Fibroblast of mammary gland (primary cell): Measurements from ENCODE around the gene TNFRSF1B.

ENCODE experiments used
- DNase-seq: peaks from one replicate; pipeline ENCODE4 v3.0.0-alpha.2; 2010; ENCODE audit warnings: low read depth
- H3K4me3 ChIP-seq: 2 replicates; pipeline ENCODE4 v1.5.1; 2011; ENCODE audit warnings: low read depth, mild to moderate bottlenecking, low read length, moderate library complexity; ENCODE audit not compliant: control insufficient read depth
- TF ChIP-seq, protein P1 (sequence below): conservative IDR thresholded peaks from 2 replicates; pipeline ENCODE4 v1.5.1; 2011; ENCODE audit warnings: low read depth, low read length, inconsistent platforms; ENCODE audit not compliant: control insufficient read depth, insufficient read depth

Gene TNFRSF1B

GRCh38 chr1:12172042-12172851 lies 5.5 kb downstream of the TNFRSF1B start:
- no peak overlapping the region for H3K4me3 ChIP-seq
- no peak for DNase-seq
- TF ChIP-seq, protein P1, sequence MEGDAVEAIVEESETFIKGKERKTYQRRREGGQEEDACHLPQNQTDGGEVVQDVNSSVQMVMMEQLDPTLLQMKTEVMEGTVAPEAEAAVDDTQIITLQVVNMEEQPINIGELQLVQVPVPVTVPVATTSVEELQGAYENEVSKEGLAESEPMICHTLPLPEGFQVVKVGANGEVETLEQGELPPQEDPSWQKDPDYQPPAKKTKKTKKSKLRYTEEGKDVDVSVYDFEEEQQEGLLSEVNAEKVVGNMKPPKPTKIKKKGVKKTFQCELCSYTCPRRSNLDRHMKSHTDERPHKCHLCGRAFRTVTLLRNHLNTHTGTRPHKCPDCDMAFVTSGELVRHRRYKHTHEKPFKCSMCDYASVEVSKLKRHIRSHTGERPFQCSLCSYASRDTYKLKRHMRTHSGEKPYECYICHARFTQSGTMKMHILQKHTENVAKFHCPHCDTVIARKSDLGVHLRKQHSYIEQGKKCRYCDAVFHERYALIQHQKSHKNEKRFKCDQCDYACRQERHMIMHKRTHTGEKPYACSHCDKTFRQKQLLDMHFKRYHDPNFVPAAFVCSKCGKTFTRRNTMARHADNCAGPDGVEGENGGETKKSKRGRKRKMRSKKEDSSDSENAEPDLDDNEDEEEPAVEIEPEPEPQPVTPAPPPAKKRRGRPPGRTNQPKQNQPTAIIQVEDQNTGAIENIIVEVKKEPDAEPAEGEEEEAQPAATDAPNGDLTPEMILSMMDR, result no peak

DNA sequence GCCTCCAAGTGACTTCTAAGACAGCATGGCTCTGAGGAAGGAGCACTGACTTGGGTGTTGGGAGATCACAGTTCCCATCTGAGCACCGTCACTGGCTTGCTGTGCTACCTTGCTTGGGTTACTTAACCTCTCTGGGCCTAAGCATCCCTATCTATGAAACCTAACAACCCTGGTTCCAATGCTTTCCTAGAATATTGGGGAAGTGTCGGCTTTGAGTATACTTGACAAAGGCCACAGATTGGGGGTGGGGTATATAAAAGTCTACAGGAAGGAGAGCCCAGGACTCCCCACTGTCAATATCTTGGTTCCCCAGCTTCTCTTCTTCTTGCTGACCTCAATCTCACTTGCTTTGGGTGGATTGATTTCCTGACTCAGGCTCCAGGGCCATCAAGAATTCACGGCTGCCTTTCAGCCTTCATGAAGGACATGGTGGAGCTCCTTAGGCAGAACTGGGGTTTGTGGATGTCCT lies 6.3 kb downstream of the TNFRSF1B start:
- DNase-seq, result no peak

GRCh38 chr1:12173631-12174121 lies 6.9 kb downstream of the TNFRSF1B start:
- no peak overlapping the region for H3K4me3 ChIP-seq
- DNase-seq, result no peak
- TF ChIP-seq, protein P1, result no peak

More for the DNA sequence above, 6.3 kb downstream of the TNFRSF1B start:
- TF ChIP-seq, protein P1, result no peak
- H3K4me3 ChIP-seq, result no peak overlapping the region

GRCh38 chr1:12174924-12175810 lies 8.4 kb downstream of the TNFRSF1B start:
- no peak for DNase-seq
- TF ChIP-seq, protein P1, result no peak
- H3K4me3 ChIP-seq, result no peak overlapping the region

DNA sequence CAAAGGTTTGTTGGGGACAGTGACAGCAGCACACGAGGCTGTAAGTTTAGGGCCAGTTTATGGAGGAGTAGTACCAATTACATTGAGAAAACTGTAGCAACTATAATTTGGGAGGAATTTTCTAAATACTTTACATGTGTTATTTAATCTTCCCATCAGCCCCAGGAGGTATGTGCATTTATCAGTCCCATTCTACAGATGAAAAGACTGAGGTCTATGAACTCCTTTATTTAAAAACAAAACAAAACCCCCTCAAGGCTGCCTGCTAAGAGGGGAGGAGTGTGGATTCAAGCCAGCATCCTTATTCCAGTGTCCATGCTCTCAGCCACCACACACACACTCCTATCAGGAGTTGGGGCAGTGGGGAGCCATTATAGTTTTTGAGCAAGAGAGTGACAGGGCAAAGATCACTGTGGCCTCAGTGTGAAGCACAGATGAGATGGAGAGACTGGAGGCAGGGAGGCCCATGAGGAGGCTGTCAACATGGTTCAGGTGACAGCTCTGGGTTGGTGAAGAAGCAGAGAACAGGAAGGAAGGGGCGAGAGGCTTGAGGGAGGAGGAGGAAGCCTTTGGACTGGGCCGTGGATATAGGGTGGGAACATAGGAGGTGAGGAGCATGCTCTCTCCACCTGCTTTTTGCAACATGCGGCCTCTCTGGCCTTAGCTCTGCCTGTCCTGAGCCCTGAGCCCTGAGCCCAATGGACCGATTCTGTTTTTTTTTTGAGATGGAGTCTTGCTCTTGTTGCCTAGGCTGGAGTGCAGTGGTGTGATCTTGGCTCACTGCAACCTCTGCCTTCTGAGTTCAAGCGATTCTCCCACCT lies 9.7 kb downstream of the TNFRSF1B start:
- no peak for DNase-seq
- TF ChIP-seq, protein P1, result no peak
- no peak overlapping the region for H3K4me3 ChIP-seq
